ENCODE data around the gene TNIP2.

Gene TNIP2

GRCh38 chr4:2755821-2756690 lies at the start of gene TNIP2:
Gene TNIP2, minus strand, starts transcription at chr4:2756336. Its CDS starts 47 bp downstream, at chr4:2756289.
- peak in 53 of 56 donors; percentile 33 to 85 (median 69) for DNase-seq

DNA sequence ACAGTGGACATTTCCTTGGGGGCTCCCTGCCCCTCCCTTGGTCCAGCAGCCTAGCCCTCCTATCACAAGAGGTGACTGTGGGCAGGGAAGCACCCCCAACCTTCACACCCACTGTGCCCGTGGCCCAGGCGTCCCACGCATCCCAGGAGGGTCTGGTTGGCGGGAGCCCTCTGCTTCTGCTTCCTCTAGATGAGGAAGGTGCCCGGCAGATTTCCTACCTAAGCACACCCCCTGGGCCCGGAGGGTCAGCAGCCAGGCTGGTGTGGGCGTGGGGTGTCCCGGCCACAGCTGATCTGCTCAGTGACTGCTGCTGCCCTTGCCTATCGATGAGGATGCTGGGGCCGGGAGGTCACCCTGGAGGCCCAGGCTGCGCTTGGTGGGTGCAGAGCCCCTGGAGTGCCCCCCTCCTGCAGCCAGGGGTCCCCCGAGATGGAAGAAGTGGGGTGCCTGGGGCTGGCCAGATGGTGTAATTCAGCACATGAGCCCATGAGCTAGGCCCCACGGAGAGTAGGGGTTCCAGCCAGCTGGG lies 48.9 kb upstream of the TNIP2 start:
- no peak for DNase-seq

DNA sequence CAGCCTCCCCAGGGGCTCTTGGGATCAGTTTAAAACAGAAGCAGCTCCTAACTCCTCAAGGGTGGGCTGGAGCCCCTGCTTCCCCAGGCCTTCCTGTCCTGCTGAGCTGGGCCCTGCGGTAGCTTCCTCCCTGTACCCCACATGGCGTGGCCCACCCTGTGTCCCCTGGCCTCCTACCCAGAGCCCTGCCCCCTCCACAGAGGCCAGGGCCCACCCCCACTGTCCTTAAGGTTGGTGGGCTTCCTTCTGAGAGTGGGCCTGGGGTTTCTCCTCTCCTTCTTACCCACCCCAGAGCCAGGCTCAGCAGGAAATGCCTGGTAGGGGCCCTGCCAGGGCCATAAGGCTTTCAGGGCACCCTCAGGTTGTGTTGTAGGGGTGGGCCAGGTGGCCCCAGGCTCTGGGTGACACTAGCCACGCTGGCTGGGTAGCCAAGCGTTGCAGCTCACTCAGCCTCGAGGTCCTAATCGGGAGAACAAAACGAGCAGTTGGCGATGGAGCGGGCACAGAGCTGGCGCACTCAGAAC lies 48.4 kb upstream of the TNIP2 start:
- no peak for DNase-seq

GRCh38 chr4:2803624-2804448 lies 47.7 kb upstream of the TNIP2 start:
- DNase-seq: peak in 1 of 56 donors; percentile 53

DNA sequence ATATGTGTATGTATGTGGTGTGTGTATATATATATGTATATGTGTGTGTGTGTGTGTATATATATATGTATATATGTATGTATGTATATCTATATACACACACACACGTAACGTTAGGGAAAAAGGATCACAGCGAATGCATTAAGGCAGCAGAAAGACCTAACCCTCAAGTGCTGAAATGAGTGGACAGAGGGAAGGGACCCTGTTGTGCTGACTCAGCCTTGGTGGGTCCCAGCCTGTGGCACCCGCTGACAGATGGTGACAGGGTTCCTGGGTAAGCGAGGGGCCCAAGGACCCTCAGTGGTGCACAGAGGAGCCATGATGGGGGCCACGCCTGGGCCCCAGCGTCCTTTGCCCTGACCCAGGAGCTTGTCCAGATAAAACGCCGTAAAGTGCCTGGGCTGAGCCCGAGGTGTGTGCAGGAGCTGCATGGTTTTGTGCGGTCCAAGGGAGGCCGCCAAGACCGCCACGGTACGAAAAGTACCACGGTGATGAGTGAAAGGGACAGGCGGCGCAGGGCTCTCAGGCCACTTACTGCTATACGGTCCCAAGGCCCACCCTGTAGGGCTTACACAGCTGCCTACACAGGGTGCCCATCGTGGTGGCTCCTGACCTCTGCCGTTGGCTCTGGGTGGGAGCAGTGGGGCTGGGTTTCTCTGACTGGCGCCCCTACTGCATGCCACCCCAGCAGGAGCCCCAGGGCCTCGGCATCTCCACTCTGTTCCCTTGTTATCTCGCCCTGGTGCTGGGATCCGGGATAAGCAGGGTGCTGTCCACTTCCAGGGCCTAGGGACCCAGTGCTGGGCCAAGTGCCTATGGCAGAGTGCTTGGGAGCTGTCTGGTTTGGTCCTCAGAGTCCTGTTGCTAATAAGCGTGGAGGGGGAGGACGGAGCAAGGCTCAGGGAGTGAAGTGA lies 46.7 kb upstream of the TNIP2 start:
- DNase-seq: no peak

- peak in 53 of 56 donors; percentile 34 to 89 (median 76) for DNase-seq
These were observed 44.8 kb upstream of the TNIP2 start for GRCh38 chr4:2800691-2801596.

GRCh38 chr4:2799971-2800690 lies 44.0 kb upstream of the TNIP2 start:
- DNase-seq: peak in 2 of 56 donors; percentile 42 to 44

DNA sequence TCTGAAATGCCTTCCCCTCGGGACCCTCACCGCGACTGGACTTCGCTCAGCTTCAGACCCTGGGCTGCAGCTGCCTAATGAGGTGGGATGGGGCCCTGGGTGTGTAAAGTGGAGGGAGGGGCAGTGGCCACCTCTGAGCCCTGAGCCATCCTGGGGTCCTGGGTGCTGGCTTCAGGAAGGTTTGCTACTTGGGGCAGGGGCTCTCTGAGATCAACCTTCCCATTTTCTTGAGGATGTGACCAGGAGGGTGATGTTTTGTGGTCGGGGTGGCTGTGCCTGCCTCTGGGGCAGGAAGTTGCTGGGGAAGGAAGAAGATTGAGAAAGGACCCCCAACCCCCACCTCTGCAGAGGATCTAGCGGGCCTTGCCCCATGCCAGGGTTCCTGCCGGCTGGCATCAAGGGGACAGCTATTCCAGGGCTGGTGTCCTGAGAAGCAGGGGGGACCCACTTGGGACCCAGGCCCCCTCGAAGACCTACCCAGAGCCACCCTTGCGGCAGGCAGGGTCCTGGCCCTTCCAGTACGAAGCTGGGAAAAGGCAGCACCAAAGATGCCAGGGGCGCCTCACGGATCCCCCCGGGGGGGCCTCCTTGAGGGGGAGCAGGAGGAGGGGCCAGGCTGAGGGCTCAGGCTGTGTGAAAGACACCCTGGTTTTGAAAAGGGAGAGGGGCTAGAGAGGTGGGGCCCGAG lies 43.2 kb upstream of the TNIP2 start:
- DNase-seq: no peak

GRCh38 chr4:2798399-2799223 lies 42.5 kb upstream of the TNIP2 start:
- DNase-seq: peak in 12 of 56 donors; percentile 28 to 56 (median 47)

GRCh38 chr4:2797545-2798305 lies 41.6 kb upstream of the TNIP2 start:
- no peak for DNase-seq

GRCh38 chr4:2796849-2797544 lies 40.9 kb upstream of the TNIP2 start:
- no peak for DNase-seq

GRCh38 chr4:2795893-2796848 lies 40.0 kb upstream of the TNIP2 start:
- DNase-seq: peak in 1 of 56 donors; percentile 43

GRCh38 chr4:2795300-2795892 lies 39.3 kb upstream of the TNIP2 start:
- DNase-seq: no peak

Data from nucleus accumbens (tissue), 56 donors.